Measurements from ENCODE around the gene TMEM63B.
"Not testable (repeated sequence)": the region's sequence is repeated elsewhere in the genome, so short reads cannot be mapped to it uniquely, and the experiment has no call there.

TMEM63B gene

DNA sequence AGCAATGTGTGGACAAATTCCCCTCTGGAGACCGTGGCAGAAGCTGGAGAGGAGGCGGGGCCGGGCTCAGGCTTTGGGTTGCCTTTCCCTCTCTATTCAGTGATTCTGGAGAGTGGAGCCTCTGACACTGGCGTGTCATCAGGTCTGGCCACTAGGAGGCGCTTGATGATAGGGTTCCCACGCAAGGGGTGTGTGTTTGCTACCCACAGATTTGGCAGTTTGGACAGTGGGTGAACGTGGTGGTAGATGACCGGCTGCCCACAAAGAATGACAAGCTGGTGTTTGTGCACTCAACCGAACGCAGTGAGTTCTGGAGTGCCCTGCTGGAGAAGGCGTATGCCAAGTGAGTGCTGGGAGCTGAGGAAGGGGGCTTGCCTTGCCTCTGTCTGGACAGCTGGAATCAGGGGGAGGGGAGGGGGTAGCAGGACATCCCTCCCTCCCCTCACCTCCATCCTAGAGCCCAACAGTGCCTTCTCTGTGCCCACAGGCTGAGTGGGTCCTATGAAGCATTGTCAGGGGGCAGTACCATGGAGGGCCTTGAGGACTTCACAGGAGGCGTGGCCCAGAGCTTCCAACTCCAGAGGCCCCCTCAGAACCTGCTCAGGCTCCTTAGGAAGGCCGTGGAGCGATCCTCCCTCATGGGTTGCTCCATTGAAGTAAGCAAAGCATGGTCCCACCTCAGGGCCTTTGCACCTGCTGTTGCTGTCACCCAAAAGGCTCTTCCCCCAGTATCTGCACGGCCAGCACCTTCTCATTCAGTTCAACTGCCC is 45.6 kb downstream of the TMEM63B start:
- peak; percentile 83 for DNase-seq

DNA sequence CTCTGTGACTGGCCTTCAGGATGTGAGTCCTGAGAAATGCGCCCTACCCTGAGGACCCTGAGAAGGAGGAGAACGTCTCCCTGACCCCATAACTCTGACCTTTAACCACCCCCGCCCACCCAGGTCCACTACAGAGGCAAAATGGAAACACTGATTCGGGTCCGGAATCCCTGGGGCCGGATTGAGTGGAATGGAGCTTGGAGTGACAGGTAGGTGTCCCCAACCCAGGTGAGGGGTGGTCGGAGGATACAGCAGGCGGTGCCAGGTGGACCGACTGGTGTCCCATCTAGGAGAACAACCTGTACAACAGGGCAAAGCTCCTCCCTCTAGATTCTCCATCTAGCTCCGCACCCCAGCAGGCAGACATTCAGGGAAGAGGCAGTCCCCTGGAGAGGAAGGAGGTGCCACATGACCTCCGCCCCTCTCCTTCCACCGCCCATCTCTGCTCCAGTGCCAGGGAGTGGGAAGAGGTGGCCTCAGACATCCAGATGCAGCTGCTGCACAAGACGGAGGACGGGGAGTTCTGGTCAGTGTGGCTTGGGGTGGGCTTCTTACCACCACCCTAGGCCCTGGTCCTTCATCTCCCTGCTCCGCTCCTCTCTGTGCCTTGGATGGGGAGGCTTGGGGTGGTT is 48.9 kb downstream of the TMEM63B start:
- DNase-seq: no peak

DNA sequence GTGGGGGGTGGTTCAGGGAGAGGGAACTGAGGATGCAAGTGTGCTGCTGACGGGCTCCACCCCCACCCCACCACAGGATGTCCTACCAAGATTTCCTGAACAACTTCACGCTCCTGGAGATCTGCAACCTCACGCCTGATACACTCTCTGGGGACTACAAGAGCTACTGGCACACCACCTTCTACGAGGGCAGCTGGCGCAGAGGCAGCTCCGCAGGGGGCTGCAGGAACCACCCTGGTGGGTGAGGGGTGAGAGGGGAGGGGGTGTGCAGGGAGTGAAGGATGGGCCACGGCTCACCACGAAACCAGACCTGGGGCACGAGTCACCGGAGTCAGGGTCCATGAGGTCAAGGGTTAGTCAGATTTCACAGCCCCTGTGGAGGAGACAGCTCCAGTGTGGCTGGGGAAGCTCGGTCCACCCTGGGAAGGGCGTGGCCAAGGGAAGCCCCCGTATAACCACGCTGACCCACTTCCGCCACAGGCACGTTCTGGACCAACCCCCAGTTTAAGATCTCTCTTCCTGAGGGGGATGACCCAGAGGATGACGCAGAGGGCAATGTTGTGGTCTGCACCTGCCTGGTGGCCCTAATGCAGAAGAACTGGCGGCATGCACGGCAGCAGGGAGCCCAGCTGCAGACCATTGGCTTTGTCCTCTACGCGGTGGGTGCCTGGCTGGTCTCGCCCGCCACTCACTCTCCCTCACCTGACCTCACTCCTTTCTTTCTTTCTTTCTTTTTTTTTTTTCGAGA is 49.6 kb downstream of the TMEM63B start:
- peak; percentile 37 for DNase-seq

DNA sequence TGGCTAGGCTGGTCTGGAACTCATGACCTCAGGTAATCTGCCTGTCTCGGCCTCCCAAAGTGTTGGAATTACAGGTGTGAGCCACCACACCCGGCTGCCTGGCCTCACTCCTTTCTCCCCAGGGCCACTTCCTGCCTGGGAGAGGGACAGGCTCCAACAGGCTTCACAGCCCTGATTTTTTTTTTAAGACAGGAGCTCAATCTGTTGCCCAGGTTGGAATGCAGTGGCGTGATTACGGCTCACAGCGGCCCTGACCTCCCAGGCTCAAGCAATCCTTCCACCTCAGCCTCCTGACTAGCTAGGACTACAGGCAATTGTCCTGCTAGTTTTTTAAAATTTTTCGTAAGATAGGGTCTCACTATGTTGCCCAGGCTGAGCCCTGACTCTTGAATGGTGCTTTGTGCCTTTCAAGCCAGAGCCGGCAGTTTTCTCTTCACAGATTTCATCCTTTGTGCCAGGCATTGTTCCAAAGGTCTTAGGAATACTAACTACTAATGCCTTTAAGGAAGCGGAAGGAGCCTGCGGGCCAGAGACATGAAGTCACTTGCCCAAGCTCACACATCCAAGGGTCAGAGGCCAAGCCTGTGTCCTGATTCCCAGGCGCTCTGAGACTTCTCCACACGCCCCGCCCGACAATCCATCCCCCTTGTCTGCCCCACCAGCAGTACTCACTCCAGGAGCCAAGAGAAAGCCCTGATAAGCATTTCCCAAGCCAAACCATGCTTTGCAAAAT is 50.5 kb downstream of the TMEM63B start:
- no peak for DNase-seq

DNA sequence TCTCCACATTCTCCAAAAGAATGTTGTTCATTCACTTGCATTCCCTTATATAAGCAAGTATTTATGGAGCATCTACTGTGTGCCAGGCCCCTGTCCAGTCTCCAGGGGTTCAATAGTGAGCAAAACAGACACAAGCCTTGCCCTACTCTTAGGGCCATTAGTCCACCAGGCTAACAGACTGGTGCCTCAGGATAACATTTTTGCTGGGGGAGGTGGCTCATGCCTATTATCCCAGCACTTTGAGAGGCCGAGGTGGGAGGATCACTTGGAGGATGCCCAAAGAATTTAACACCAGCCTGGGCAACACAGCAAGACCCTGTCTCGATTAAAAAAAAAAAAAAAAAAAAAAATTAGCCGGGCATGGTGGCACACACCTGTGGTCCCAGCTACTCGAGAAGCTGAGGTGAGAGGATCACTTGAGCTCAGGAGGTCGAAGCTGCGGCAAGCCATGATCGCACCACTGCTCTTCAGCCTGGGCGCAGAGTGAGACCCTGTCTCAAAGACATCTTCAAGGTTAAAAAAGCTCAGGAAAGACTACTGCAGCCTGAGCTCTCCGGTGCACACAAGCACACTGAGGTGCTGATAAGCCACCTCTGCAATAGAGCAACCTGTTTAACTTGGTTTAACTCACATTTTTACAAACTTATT is 51.2 kb downstream of the TMEM63B start:
- no peak for DNase-seq

DNA sequence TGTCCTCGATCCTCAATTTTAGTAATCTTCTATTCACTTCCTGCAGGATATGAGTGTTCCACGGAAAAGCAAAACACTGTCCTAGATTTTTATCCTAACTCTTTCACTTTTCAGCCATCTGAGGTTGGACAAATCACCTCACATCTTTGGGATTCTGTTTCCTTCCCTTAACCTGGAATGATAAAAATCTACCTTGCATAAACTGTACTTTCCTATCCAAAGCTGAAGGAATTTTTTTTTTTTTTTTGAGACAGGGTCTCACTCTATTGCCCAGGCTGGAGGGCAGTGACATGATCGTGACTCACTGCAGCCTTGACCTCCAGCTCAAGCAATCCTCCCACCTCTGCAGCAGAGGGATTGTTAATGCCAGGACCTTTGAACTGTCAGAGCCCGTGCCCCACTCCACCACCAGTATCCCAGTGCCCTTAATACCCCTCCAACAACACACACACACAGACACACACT is 51.8 kb downstream of the TMEM63B start:
- no peak for DNase-seq

DNA sequence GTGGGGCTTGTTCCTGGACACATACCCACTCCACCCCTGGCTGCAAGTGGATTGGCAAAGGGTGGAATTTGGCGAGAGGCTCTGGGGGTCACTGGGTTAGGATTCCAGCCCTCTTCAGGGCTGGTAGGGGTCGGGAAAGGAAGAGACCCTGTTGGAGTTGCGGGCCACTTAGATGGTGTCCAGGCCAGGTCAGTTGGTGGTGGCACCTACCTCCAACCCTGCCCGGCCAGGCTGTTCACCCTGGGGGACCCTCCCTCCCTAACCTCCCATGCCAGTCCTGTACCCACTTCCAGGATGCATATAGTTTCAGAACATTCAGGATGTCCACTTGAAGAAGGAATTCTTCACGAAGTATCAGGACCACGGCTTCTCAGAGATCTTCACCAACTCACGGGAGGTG is 52.3 kb downstream of the TMEM63B start:
- no peak for DNase-seq

DNA sequence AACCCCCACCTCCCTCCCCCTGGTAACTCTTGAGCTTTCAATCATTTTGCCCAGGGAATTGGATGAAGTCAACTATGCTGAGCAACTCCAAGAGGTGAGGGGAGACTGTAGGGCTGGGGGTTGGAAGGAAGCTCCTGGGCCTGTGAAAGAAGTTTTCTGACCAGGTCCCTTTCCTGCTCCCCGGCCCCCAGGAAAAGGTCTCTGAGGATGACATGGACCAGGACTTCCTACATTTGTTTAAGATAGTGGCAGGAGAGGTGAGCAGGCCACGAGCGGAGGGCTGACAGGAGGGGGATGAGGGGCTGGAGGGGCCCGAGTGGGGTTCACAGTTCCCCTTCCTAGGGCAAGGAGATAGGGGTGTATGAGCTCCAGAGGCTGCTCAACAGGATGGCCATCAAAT is 53.1 kb downstream of the TMEM63B start:
- no peak for DNase-seq

DNA sequence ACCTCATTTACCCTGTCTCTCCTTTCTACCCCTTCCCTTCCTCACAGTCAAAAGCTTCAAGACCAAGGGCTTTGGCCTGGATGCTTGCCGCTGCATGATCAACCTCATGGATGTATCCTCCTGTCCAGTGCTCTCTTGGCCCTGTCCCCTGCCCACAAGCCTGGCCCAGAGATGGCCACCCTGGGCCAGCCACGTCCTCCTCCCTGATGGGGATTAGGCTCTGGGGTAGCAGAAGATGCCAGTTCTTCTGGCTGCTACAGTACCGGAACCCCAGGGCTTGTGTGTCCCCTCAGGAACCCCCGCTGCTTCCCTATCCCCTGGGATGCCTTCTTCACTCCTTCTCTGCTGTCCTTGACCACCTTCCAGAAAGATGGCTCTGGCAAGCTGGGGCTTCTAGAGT is 53.5 kb downstream of the TMEM63B start:
- DNase-seq: no peak

DNA sequence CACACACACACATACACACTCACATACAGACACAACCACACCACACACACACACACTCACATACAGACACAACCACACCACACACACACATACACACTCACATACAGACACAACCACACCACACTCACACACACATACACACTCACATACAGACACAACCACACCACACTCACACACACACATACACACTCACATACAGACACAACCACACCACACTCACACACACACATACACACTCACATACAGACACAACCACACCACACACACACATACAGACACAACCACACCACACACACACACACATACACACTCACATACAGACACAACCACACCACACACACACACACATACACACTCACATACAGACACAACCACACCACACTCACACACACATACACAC is 54.4 kb downstream of the TMEM63B start:
- not testable (repeated sequence) for DNase-seq

DNA sequence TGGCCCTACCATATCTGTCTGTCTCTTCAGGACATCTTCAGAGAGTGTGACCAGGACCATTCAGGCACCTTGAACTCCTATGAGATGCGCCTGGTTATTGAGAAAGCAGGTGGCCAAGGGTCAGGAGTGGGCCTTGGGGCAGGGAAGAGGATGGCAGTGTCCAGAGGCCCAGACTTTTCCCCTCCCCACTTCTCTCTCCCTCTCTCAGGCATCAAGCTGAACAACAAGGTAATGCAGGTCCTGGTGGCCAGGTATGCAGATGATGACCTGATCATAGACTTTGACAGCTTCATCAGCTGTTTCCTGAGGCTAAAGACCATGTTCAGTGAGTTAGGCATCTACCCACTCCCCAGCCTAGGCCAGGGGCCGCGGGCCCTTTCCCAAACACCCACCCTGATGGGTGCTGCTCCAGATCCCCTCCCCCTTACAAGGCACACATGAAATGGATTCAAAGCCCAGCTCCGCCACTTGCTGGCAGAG is 55.6 kb downstream of the TMEM63B start:
- no peak for DNase-seq

DNA sequence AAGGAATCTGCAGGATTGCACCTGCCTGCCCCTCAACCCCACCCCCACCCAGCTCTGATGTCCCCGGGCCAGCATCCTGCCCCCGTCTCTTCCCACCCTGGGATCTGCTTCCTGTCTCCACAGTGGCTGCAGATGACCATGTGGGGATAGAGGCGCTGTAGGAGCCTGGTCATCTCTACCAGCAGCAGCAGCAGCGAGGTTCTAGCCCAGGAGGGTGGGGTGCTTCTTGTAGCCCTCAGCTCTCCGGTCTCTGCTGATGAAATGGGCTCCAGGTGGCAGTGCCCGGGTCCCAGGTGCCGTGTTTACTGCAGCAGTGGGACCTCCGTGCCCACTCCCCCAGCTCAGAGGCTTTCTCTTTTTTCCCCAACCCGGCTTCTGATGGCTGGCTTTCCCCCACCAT is 56.4 kb downstream of the TMEM63B start:
- no peak for DNase-seq

DNA sequence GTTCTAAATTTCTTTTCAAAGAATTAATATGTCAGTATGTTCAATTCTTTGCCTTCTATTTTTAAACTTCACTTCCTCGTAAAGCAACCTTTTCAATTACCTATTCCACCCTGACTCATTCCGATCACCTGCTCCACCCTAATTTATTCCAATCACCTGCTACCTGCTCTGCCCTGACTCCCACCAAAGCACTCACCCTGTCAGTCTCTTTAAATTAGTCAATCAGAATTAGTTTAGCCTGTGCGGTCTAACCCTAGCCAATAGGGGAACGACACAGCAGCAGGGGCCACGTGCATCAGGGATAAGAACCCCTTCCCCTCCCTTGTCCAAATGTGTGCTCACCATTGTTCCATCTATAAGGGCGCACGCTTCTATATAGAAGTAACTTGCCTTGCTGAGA is 58.0 kb downstream of the TMEM63B start:
- not testable (repeated sequence) for DNase-seq

DNA sequence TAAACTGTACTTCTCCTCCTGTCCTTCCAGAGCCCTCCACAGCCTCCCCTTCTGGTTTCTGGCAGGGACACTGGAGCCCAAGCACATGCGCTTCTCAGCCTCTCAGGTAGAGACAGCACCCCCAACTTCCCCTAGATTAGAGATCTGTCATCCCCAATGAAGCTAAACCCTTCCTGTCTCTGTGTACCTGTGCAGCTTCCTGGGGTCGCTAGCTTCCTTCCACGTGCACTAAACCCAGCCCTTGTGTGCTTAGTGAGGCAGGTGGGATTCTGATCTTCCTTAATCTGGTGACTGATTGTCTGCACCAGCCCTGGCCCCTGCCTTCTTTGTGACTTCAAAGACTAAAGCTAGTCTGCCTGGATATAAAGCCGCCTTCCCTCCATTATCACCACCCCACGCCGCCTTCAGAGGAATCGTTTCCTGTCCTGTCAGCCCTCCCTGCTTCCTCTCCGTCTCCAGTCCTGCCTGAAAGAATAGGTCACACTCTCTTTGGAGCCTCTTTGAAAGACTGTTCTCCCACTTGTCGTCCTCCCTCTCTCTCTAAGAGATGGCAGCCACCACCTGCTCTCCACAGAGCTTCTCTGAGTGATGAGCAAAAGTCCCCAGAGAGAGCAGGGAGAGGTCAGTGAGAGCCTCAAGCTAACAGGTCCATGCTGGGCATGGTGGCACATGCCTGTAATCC is 58.7 kb downstream of the TMEM63B start:
- DNase-seq: no peak

DNA sequence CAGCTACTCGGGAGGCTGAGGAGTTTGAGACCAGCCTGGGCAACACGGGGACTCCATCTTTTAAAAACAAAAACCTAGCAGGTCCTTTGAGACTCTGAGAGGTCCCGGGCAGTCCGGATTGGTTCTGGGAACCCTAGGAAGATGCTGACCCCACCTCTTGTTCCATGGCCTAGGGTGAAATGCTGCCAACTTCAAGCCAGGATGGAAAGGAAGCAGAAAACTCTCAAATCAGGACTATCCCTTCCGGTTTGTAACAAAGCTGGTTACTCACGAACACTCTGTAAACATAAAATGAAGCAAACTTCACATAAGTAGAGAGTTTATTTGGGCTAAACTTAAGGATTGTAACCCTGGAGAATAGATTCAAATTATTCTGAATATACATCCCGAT is 59.3 kb downstream of the TMEM63B start:
- no peak for DNase-seq

DNA sequence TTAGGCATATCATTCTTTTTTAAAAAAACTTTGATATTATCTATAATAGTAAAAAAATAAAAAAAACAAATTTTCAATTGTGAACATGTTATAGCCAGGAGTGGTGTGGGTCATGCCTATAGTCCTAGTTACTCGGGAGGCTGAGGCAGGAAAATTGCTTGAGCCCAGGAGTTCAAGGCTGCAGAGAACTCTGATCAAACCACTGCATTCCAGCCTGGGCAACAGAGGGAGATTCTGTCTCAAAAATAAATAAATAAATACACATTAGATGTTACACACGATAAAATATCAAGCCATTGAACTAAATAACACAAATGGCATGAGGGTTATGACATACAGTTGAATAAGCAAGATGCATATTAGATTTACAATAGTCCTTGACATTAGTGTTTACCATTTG is 61.5 kb downstream of the TMEM63B start:
- DNase-seq: no peak

DNA sequence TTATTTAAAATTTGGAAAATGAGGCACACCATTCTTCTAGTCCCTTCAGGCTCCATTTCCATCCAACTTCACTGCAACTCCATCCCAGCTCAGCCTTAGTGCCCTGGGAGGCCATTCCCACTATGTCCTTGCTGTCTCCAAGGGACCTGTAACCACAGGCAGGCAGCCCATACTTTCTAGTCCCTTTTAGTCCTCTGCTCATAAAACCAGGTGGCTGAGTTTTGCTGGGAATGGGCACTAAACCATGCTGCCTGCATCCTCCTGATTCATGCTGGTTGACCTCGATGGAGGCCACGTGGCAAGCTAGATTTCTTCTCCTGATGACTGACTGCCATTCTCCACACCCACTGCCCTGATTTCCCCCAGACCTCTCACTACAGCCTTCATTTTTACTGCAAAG is 61.9 kb downstream of the TMEM63B start:
- no peak for DNase-seq

DNA sequence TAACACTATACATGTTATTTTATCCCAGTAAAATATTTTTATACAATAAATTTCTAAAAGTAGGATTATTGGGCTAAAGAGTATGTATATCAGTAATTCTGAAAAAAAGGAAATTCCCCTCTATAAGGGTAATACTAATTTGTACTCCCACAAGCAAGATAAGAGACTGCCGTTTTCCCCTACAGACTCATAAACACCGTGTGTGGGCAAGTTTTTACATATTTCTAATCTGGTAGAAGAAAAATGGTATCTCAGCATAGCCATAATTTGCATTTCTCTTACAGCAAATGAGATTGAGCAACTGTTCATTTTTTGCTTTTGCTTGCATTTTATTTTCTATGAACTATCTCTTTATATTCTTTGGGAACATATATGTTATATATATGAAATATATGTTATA is 63.4 kb downstream of the TMEM63B start:
- no peak for DNase-seq

DNA sequence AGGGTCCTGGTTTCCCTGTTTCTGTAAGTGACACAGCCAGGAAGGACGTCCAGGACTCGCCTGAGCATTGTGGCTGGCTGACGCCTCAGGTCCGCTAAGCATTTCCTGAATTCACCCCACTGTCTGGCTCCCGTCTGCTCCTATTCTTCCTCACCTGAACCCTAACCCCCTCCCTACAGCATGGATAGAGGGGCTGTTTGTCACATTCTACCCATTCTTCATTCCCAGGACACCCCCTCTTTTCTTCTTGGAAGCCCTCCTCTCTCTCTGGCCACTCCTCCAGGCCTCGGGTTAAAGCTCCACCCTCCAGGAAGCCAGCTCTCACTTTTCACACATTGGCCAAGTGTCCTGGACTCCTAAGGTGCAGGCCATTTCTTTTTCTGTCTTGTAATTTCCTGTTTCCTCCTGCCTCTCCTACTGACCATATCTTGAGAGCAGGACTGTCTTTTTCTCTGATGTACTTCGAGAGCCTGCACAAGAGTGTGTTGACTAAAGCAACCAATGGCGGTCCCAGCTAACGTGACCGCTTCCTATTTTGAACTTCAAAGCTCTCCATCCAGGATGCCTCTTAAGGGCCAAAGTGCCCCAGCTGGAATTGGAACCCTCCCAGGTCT is 65.2 kb downstream of the TMEM63B start:
- DNase-seq: no peak

DNA sequence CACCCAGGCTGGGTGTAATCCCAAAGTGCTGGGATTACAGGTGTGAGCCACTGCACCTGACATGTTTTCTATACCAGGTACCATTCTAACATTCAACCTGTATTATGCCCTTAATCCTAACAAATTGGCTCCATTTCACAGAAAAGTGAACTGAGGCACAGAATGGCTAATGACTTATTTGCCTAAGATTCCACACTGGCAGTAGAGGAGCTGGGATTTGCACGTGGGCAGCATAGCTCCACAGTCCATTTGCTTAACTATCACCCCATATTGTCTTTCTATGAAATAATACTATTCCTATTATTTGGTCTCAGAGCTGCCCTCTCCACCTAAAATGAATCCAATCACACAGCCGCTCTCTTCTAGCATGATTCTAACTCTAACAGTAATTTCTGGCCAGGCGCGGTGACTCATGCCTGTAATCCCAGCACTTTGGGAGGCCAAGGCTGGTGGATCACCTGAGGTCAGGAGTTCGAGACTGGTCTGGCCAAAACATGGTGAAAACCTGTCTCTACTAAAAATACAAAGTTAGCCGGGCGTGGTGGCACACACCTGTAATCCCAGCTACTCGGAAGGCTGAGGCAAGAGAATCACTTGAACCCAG is 66.1 kb downstream of the TMEM63B start:
- no peak for DNase-seq

DNA sequence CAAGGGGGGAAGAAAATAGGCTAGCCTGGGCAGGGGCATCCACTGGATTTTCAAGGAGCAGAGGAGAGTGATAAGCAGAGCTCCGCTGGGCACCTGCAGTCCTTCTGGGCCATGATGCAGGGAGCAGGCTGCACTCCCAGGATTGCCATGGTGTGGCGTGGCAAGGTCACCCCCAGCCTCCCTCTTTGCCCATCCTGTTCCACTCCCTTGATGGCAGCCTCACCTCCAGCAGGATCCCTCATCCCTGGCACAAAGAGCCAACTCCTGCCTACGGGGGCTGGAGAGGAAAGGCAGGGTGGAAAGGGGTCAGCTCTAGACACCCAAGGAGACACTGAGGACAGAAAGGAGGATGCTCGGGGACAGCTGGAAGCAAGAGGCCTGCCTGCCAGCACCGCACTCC is 67.0 kb downstream of the TMEM63B start:
- DNase-seq: no peak

Data from RPMI8226 (cell line).